DND-41 (cell line): Measurements from ENCODE around the gene RPS28.

Experiments
- CTCF ChIP-seq: IDR thresholded peaks from 2 replicates; pipeline ENCODE4 v1.5.1; 2012; ENCODE audit warnings: borderline replicate concordance, low read length, moderate library complexity, mild to moderate bottlenecking; ENCODE audit not compliant: poor library complexity, severe bottlenecking; ENCODE audit errors: extremely low read depth
- EZH2 ChIP-seq: IDR thresholded peaks from 3 replicates; pipeline ENCODE4 v1.6.1; 2012; ENCODE audit warnings: borderline replicate concordance, low read depth, mild to moderate bottlenecking, moderate library complexity, low read length, inconsistent platforms; ENCODE audit not compliant: severe bottlenecking

GRCh38 chr19:8323781-8324185 lies 2.5 kb downstream of the RPS28 start:
- TF ChIP-seq CTCF (no peak), EZH2 (no peak)
